GM21526 (cell line): Measurements from ENCODE around the gene ASCC3.
"Not testable (repeated sequence)": the region's sequence is repeated elsewhere in the genome, so short reads cannot be mapped to it uniquely, and the experiment has no call there.

Experiments
- ATAC-seq: cut with Tn5 transposase; IDR thresholded peaks from one replicate; pipeline ENCODE4 v1.9.1; 2021; ENCODE audit warnings: moderate library complexity; ENCODE audit not compliant: unreplicated experiment, low FRiP score

ASCC3 gene

GRCh38 chr6:100880853-100881706, at the start of gene ASCC3:
TSS of gene ASCC3 (minus strand) at chr6:100881329. CDS start at chr6:100867997, 13,332 bp downstream.
- peak; percentile 98 for ATAC-seq

GRCh38 chr6:100925749-100926148, 44.6 kb upstream of the ASCC3 start:
- ATAC-seq = no peak

GRCh38 chr6:100924534-100925227, 43.6 kb upstream of the ASCC3 start:
- no peak for ATAC-seq

GRCh38 chr6:100923481-100924165, 42.5 kb upstream of the ASCC3 start:
- ATAC-seq = no peak

GRCh38 chr6:100920028-100920605, 39.0 kb upstream of the ASCC3 start:
- no peak for ATAC-seq

- ATAC-seq = no peak
Observed at GRCh38 chr6:100918152-100918551, 37.0 kb upstream of the ASCC3 start.

- no peak for ATAC-seq
Observed at GRCh38 chr6:100915876-100916275, 34.7 kb upstream of the ASCC3 start.

- no peak for ATAC-seq
Observed at GRCh38 chr6:100913400-100914276, 32.5 kb upstream of the ASCC3 start.

- ATAC-seq = no peak
Observed at GRCh38 chr6:100906325-100906724, 25.2 kb upstream of the ASCC3 start.

GRCh38 chr6:100905067-100905466, 23.9 kb upstream of the ASCC3 start:
- no peak for ATAC-seq

- ATAC-seq = no peak
Observed at GRCh38 chr6:100904316-100904715, 23.2 kb upstream of the ASCC3 start.

GRCh38 chr6:100901582-100901981, 20.5 kb upstream of the ASCC3 start:
- ATAC-seq = no peak

- ATAC-seq = no peak
Observed at GRCh38 chr6:100899202-100899601, 18.1 kb upstream of the ASCC3 start.

- ATAC-seq = no peak
Observed at GRCh38 chr6:100897671-100898070, 16.5 kb upstream of the ASCC3 start.

GRCh38 chr6:100893743-100894142, 12.6 kb upstream of the ASCC3 start:
- no peak for ATAC-seq

- ATAC-seq = no peak
Observed at GRCh38 chr6:100892693-100893092, 11.6 kb upstream of the ASCC3 start.

- no peak for ATAC-seq
Observed at GRCh38 chr6:100892116-100892515, 11.0 kb upstream of the ASCC3 start.

GRCh38 chr6:100891079-100891478, 9.9 kb upstream of the ASCC3 start:
- ATAC-seq = no peak

GRCh38 chr6:100890646-100891045, 9.5 kb upstream of the ASCC3 start:
- ATAC-seq = not testable (repeated sequence)

- ATAC-seq = no peak
Observed at GRCh38 chr6:100889351-100889750, 8.2 kb upstream of the ASCC3 start.
